ENCODE data around the gene ZNF346.

Gene ZNF346

GRCh38 chr5:177029498-177029897, 7.0 kb downstream of the ZNF346 start:
- Histone ChIP-seq H3K9me3 (ENCODE audit: control insufficient read depth, low read length) (no peaks in the 10 kb centered on the region), H3K27me3 (replicated peaks; ENCODE audit: control insufficient read depth, insufficient read depth, low read length, poor library complexity, severe bottlenecking) (no peaks in the 10 kb centered on the region), H3K4me3 (ENCODE audit: insufficient read depth, low read depth, low read length, poor library complexity, severe bottlenecking) (no peak overlapping the region), H3K27ac (ENCODE audit: insufficient read depth, low read length, poor library complexity, severe bottlenecking) (no peak overlapping the region), H3K36me3 (ENCODE audit: control insufficient read depth, insufficient read depth, low read length) (no peaks in the 10 kb centered on the region), H3K4me1 (ENCODE audit: control insufficient read depth, insufficient read depth, low read length, poor library complexity, severe bottlenecking) (no peaks in the 10 kb centered on the region)
- DNase-seq, result no peak

- H3K4me3 ChIP-seq (ENCODE audit: insufficient read depth, low read depth, low read length, poor library complexity, severe bottlenecking), result no peak overlapping the region
- peaks cover 2% of the 10 kb centered on the region for H3K36me3 ChIP-seq (ENCODE audit: control insufficient read depth, insufficient read depth, low read length)
- no peaks in the 10 kb centered on the region for H3K27me3 ChIP-seq (replicated peaks; ENCODE audit: control insufficient read depth, insufficient read depth, low read length, poor library complexity, severe bottlenecking)
- no peak overlapping the region for H3K27ac ChIP-seq (ENCODE audit: insufficient read depth, low read length, poor library complexity, severe bottlenecking)
- DNase-seq, result no peak
- H3K9me3 ChIP-seq (ENCODE audit: control insufficient read depth, low read length), result no peaks in the 10 kb centered on the region
- H3K4me1 ChIP-seq (ENCODE audit: control insufficient read depth, insufficient read depth, low read length, poor library complexity, severe bottlenecking), result no peaks in the 10 kb centered on the region
Measured at GRCh38 chr5:177035976-177036375, 13.5 kb downstream of the ZNF346 start.

GRCh38 chr5:177036443-177036842, 13.9 kb downstream of the ZNF346 start:
- no peaks in the 10 kb centered on the region for H3K27me3 ChIP-seq (replicated peaks; ENCODE audit: control insufficient read depth, insufficient read depth, low read length, poor library complexity, severe bottlenecking)
- no peaks in the 10 kb centered on the region for H3K9me3 ChIP-seq (ENCODE audit: control insufficient read depth, low read length)
- no peak overlapping the region for H3K27ac ChIP-seq (ENCODE audit: insufficient read depth, low read length, poor library complexity, severe bottlenecking)
- peaks cover 7% of the 10 kb centered on the region for H3K36me3 ChIP-seq (ENCODE audit: control insufficient read depth, insufficient read depth, low read length)
- no peak for DNase-seq
- no peak overlapping the region for H3K4me3 ChIP-seq (ENCODE audit: insufficient read depth, low read depth, low read length, poor library complexity, severe bottlenecking)
- no peaks in the 10 kb centered on the region for H3K4me1 ChIP-seq (ENCODE audit: control insufficient read depth, insufficient read depth, low read length, poor library complexity, severe bottlenecking)

- Histone ChIP-seq H3K4me1 (ENCODE audit: control insufficient read depth, insufficient read depth, low read length, poor library complexity, severe bottlenecking) (no peaks in the 10 kb centered on the region), H3K27me3 (replicated peaks; ENCODE audit: control insufficient read depth, insufficient read depth, low read length, poor library complexity, severe bottlenecking) (no peaks in the 10 kb centered on the region), H3K9me3 (ENCODE audit: control insufficient read depth, low read length) (no peaks in the 10 kb centered on the region), H3K36me3 (ENCODE audit: control insufficient read depth, insufficient read depth, low read length) (peaks cover 12% of the 10 kb centered on the region), H3K27ac (ENCODE audit: insufficient read depth, low read length, poor library complexity, severe bottlenecking) (no peak overlapping the region), H3K4me3 (ENCODE audit: insufficient read depth, low read depth, low read length, poor library complexity, severe bottlenecking) (no peak overlapping the region)
- DNase-seq, result no peak
Measured at GRCh38 chr5:177036921-177037320, 14.4 kb downstream of the ZNF346 start.

DNA sequence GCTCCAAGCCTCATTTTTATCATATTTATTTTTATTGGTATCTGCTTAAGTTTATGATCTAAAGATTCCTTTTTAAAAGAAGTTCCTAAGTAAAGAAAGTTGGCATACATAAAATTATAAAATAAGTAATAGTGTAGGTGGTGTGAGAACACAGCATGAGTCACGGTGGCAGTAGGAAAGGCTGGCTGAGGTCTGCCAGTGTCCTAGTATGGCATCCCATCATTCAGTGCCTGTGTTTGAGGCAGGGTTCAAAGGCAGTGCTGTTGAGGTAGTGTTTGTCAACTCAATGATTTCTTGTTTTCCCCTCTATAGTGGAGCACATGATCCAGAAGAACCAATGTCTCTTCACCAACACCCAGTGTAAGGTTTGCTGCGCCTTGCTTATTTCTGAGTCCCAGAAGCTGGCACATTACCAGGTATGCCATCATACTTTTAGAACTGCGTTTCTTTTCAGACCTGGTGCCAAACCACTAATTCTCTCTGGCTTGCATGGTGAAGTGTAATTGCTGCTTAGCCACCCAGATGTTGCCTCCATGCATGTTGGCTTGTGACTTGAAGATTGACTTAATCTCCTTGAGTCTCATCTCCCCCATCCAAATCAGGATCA, 18.4 kb downstream of the ZNF346 start:
- DNase-seq, result no peak
- Histone ChIP-seq H3K4me1 (ENCODE audit: control insufficient read depth, insufficient read depth, low read length, poor library complexity, severe bottlenecking) (no peaks in the 10 kb centered on the region), H3K9me3 (ENCODE audit: control insufficient read depth, low read length) (no peaks in the 10 kb centered on the region), H3K36me3 (ENCODE audit: control insufficient read depth, insufficient read depth, low read length) (peaks cover 34% of the 10 kb centered on the region), H3K27ac (ENCODE audit: insufficient read depth, low read length, poor library complexity, severe bottlenecking) (no peak overlapping the region), H3K4me3 (ENCODE audit: insufficient read depth, low read depth, low read length, poor library complexity, severe bottlenecking) (no peak overlapping the region), H3K27me3 (replicated peaks; ENCODE audit: control insufficient read depth, insufficient read depth, low read length, poor library complexity, severe bottlenecking) (no peaks in the 10 kb centered on the region)

DNA sequence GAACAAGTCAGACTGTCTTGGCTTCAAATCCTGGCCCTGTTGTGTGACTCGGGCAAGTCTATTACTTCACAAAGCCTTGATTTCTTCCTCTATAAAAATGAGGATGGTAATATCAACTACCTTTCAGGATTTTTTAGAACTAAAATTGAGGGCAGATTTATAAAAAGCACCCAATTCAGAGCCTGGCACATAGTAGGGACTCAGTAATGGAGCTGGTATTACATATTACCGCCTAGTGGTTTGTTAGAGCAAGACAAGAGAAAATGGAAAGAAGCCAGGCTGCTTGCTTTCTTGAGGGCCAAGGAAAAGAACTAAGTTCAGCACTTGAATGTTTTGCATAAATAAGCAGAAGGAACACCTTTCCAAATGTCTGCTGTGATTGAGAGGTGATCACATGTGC, 19.4 kb downstream of the ZNF346 start:
- peaks cover 40% of the 10 kb centered on the region for H3K36me3 ChIP-seq (ENCODE audit: control insufficient read depth, insufficient read depth, low read length)
- no peak overlapping the region for H3K4me3 ChIP-seq (ENCODE audit: insufficient read depth, low read depth, low read length, poor library complexity, severe bottlenecking)
- H3K4me1 ChIP-seq (ENCODE audit: control insufficient read depth, insufficient read depth, low read length, poor library complexity, severe bottlenecking), result no peaks in the 10 kb centered on the region
- H3K9me3 ChIP-seq (ENCODE audit: control insufficient read depth, low read length), result no peaks in the 10 kb centered on the region
- H3K27ac ChIP-seq (ENCODE audit: insufficient read depth, low read length, poor library complexity, severe bottlenecking), result no peak overlapping the region
- H3K27me3 ChIP-seq (replicated peaks; ENCODE audit: control insufficient read depth, insufficient read depth, low read length, poor library complexity, severe bottlenecking), result no peaks in the 10 kb centered on the region
- no peak for DNase-seq

DNA sequence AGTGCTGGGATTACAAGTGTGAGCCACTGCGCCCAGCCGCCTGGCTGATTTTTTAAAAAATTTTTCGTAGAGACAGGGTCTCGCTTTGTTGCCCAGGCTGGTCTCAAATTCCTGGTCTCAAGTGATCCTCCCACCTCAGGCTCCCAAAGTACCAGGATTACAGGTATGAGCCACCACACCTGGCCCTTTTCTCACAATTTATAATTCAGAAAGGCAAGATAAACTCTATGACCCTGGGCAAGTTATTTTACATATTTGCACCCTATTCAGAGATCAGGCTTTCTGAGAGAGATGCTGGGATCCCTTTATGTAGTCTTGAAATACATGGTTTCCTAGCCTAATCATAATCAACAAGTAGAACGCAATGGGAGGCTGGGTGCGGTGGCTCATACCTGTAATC, 20.6 kb downstream of the ZNF346 start:
- DNase-seq, result no peak
- Histone ChIP-seq H3K9me3 (ENCODE audit: control insufficient read depth, low read length) (no peaks in the 10 kb centered on the region), H3K4me1 (ENCODE audit: control insufficient read depth, insufficient read depth, low read length, poor library complexity, severe bottlenecking) (no peaks in the 10 kb centered on the region), H3K36me3 (ENCODE audit: control insufficient read depth, insufficient read depth, low read length) (peaks cover 40% of the 10 kb centered on the region), H3K27ac (ENCODE audit: insufficient read depth, low read length, poor library complexity, severe bottlenecking) (no peak overlapping the region), H3K4me3 (ENCODE audit: insufficient read depth, low read depth, low read length, poor library complexity, severe bottlenecking) (no peak overlapping the region), H3K27me3 (replicated peaks; ENCODE audit: control insufficient read depth, insufficient read depth, low read length, poor library complexity, severe bottlenecking) (no peaks in the 10 kb centered on the region)

DNA sequence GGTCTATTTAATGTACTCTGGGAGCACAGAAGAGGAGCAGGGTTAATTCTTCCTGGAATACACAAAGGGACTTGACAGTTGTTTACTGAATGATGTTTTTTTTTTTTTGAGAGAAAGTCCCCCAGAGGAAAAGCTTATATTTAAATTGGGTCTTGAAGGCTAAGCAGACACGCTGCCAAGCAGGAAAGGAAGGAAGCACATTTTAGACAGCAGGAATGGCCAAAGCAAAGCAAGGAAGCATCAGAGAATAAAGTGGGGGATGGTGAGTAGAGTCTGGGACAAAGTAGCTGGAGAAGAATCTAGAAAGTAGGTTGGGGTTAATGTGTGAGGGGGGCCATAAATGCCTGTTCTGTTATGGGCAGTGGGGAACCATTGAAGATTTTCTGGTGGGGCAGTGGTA, 21.5 kb downstream of the ZNF346 start:
- Histone ChIP-seq H3K27me3 (replicated peaks; ENCODE audit: control insufficient read depth, insufficient read depth, low read length, poor library complexity, severe bottlenecking) (no peaks in the 10 kb centered on the region), H3K9me3 (ENCODE audit: control insufficient read depth, low read length) (no peaks in the 10 kb centered on the region), H3K36me3 (ENCODE audit: control insufficient read depth, insufficient read depth, low read length) (peaks cover 40% of the 10 kb centered on the region), H3K4me3 (ENCODE audit: insufficient read depth, low read depth, low read length, poor library complexity, severe bottlenecking) (no peak overlapping the region), H3K27ac (ENCODE audit: insufficient read depth, low read length, poor library complexity, severe bottlenecking) (no peak overlapping the region), H3K4me1 (ENCODE audit: control insufficient read depth, insufficient read depth, low read length, poor library complexity, severe bottlenecking) (no peaks in the 10 kb centered on the region)
- no peak for DNase-seq

GRCh38 chr5:177044641-177045040, 22.1 kb downstream of the ZNF346 start:
- H3K36me3 ChIP-seq (ENCODE audit: control insufficient read depth, insufficient read depth, low read length), result peaks cover 40% of the 10 kb centered on the region
- no peaks in the 10 kb centered on the region for H3K27me3 ChIP-seq (replicated peaks; ENCODE audit: control insufficient read depth, insufficient read depth, low read length, poor library complexity, severe bottlenecking)
- DNase-seq, result no peak
- no peaks in the 10 kb centered on the region for H3K4me1 ChIP-seq (ENCODE audit: control insufficient read depth, insufficient read depth, low read length, poor library complexity, severe bottlenecking)
- no peak overlapping the region for H3K27ac ChIP-seq (ENCODE audit: insufficient read depth, low read length, poor library complexity, severe bottlenecking)
- no peaks in the 10 kb centered on the region for H3K9me3 ChIP-seq (ENCODE audit: control insufficient read depth, low read length)
- no peak overlapping the region for H3K4me3 ChIP-seq (ENCODE audit: insufficient read depth, low read depth, low read length, poor library complexity, severe bottlenecking)

DNA sequence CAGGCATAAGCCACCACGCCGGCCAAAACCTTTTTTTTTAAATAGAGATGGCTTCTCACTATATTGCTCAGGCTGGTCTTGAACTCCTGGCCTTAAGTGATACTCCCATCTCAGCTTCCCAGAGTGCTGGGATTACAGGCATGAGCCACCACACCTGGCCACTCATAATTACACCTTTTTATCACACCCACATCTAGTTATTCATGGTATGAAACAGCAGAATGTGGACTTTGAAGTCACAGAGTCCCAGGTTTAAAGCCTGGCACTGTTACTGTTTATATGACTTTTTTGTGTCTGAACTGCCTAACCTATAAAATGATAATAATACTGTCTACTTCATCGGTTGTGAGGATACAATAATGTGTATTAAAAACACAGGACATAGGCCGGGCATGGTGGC, 23.1 kb downstream of the ZNF346 start:
- H3K27ac ChIP-seq (ENCODE audit: insufficient read depth, low read length, poor library complexity, severe bottlenecking), result no peak overlapping the region
- no peak for DNase-seq
- H3K4me1 ChIP-seq (ENCODE audit: control insufficient read depth, insufficient read depth, low read length, poor library complexity, severe bottlenecking), result no peaks in the 10 kb centered on the region
- H3K9me3 ChIP-seq (ENCODE audit: control insufficient read depth, low read length), result no peaks in the 10 kb centered on the region
- H3K4me3 ChIP-seq (ENCODE audit: insufficient read depth, low read depth, low read length, poor library complexity, severe bottlenecking), result no peak overlapping the region
- no peaks in the 10 kb centered on the region for H3K27me3 ChIP-seq (replicated peaks; ENCODE audit: control insufficient read depth, insufficient read depth, low read length, poor library complexity, severe bottlenecking)
- H3K36me3 ChIP-seq (ENCODE audit: control insufficient read depth, insufficient read depth, low read length), result peaks cover 40% of the 10 kb centered on the region

Measured in effector memory CD4-positive, alpha-beta T cell (primary cell).